ENCODE data around the gene AMIGO1. TPM values are rescaled to one million over a fixed set of nuclear protein-coding genes. Genes with fewer than 3 reads are reported as not detected.
"Not testable (repeated sequence)": the region's sequence is repeated elsewhere in the genome, so short reads cannot be mapped to it uniquely, and the experiment has no call there.

AMIGO1 gene
- total RNA-seq, 1 experiment from 2014 or later, result 2.7 TPM

- H3K4me3 ChIP-seq (ENCODE audit: low read length), result no peak overlapping the region
- BruUV-seq (replicated peaks), result no TSS peak
- no peaks in the 10 kb centered on the region for H3K36me3 ChIP-seq (ENCODE audit: low read depth, low read length)
- DNase-seq, result no peak
- H2AFZ ChIP-seq (ENCODE audit: low read length), result no peak overlapping the region
- no peak for ATAC-seq
- no peaks in the 10 kb centered on the region for H3K9me3 ChIP-seq (ENCODE audit: low read length)
- no peak overlapping the region for H3K27ac ChIP-seq (ENCODE audit: low read length)
- peaks cover 70% of the 10 kb centered on the region for H3K27me3 ChIP-seq (ENCODE audit: low read length)
- intact Hi-C loops (cut with micrococcal nuclease), result no loop called here
- no peak for TF ChIP-seq CTCF (conservative IDR thresholded peaks at IDR 0.05; ENCODE audit: low read depth, low read length)
- TF ChIP-seq EZH2 (IDR thresholded peaks at IDR 0.05; ENCODE audit: low read length, unreplicated experiment), result no peak
- no peak for TF ChIP-seq EZH2phosphoT487 (IDR thresholded peaks at IDR 0.05; ENCODE audit: borderline replicate concordance, low read length)
- H3K4me2 ChIP-seq (ENCODE audit: low read length), result no peak overlapping the region
- H3K9ac ChIP-seq (ENCODE audit: low read length), result no peak overlapping the region
- H4K20me1 ChIP-seq (ENCODE audit: low read length), result no peaks in the 10 kb centered on the region
- H3K4me1 ChIP-seq (ENCODE audit: insufficient read depth, low read length), result no peaks in the 10 kb centered on the region
- H3K9me2 ChIP-seq (replicated peaks; ENCODE audit: low read length), result no peaks in the 10 kb centered on the region
- H3F3A ChIP-seq (ENCODE audit: low read length, unreplicated experiment), result no peaks in the 10 kb centered on the region
- ChIA-PET CTCF (interaction anchor here (0.7 kb wide), 1 partner anchor 19 kb away, joined by 3 read pairs; the partner anchor contains the start of gene CYB561D1), POLR2A (ENCODE audit: unreplicated experiment) (no interaction called here)
- no peaks in the 10 kb centered on the region for H3K79me2 ChIP-seq (ENCODE audit: low read length)
Observed at GRCh38 chr1:109474697-109475096, 34.8 kb downstream of the AMIGO1 start.

GRCh38 chr1:109473284-109474057 lies 36.1 kb downstream of the AMIGO1 start:
- H3K4me1 ChIP-seq (ENCODE audit: insufficient read depth, low read length); intact Hi-C loops (cut with micrococcal nuclease); CTCF ChIA-PET; H3K36me3 ChIP-seq (ENCODE audit: low read depth, low read length); H3K9ac ChIP-seq (ENCODE audit: low read length); BruUV-seq (replicated peaks); H3F3A ChIP-seq (ENCODE audit: low read length, unreplicated experiment); H2AFZ ChIP-seq (ENCODE audit: low read length); POLR2A ChIA-PET (ENCODE audit: unreplicated experiment); DNase-seq; H4K20me1 ChIP-seq (ENCODE audit: low read length); H3K4me2 ChIP-seq (ENCODE audit: low read length); H3K79me2 ChIP-seq (ENCODE audit: low read length); H3K9me2 ChIP-seq (replicated peaks; ENCODE audit: low read length); ATAC-seq; H3K9me3 ChIP-seq (ENCODE audit: low read length); H3K27ac ChIP-seq (ENCODE audit: low read length); H3K4me3 ChIP-seq (ENCODE audit: low read length): not testable (repeated sequence)
- H3K27me3 ChIP-seq (ENCODE audit: low read length), result peaks cover 79% of the 10 kb centered on the region

GRCh38 chr1:109472779-109473178 lies 36.7 kb downstream of the AMIGO1 start:
- no peaks in the 10 kb centered on the region for H3K79me2 ChIP-seq (ENCODE audit: low read length)
- BruUV-seq (replicated peaks), result no TSS peak
- H3K4me2 ChIP-seq (ENCODE audit: low read length), result no peak overlapping the region
- no peak overlapping the region for H3K9ac ChIP-seq (ENCODE audit: low read length)
- no peaks in the 10 kb centered on the region for H3K36me3 ChIP-seq (ENCODE audit: low read depth, low read length)
- no peak for ATAC-seq
- no peaks in the 10 kb centered on the region for H3K4me1 ChIP-seq (ENCODE audit: insufficient read depth, low read length)
- no peaks in the 10 kb centered on the region for H4K20me1 ChIP-seq (ENCODE audit: low read length)
- H3K9me2 ChIP-seq (replicated peaks; ENCODE audit: low read length), result no peaks in the 10 kb centered on the region
- no peaks in the 10 kb centered on the region for H3F3A ChIP-seq (ENCODE audit: low read length, unreplicated experiment)
- H3K27me3 ChIP-seq (ENCODE audit: low read length), result peaks cover 86% of the 10 kb centered on the region
- H2AFZ ChIP-seq (ENCODE audit: low read length), result no peak overlapping the region
- no peaks in the 10 kb centered on the region for H3K9me3 ChIP-seq (ENCODE audit: low read length)
- H3K27ac ChIP-seq (ENCODE audit: low read length), result no peak overlapping the region
- TF ChIP-seq CTCF (conservative IDR thresholded peaks at IDR 0.05; ENCODE audit: low read depth, low read length) (no peak), EZH2 (IDR thresholded peaks at IDR 0.05; ENCODE audit: low read length, unreplicated experiment) (no peak), EZH2phosphoT487 (IDR thresholded peaks at IDR 0.05; ENCODE audit: borderline replicate concordance, low read length) (no peak)
- ChIA-PET POLR2A (ENCODE audit: unreplicated experiment) (no interaction called here), CTCF (no interaction called here)
- DNase-seq, result no peak
- no peak overlapping the region for H3K4me3 ChIP-seq (ENCODE audit: low read length)
- intact Hi-C loops (cut with micrococcal nuclease), result no loop called here
